ENCODE measurements around the gene VRTN.

The VRTN gene

GRCh38 chr14:74348735-74349463 is 628 bp downstream of the VRTN start:
- H3K4me3 ChIP-seq (ENCODE audit: control insufficient read depth, low read depth, low read length) = no peak overlapping the region
- no peak for DNase-seq (ENCODE audit: low read depth)
- TF ChIP-seq, protein P1, sequence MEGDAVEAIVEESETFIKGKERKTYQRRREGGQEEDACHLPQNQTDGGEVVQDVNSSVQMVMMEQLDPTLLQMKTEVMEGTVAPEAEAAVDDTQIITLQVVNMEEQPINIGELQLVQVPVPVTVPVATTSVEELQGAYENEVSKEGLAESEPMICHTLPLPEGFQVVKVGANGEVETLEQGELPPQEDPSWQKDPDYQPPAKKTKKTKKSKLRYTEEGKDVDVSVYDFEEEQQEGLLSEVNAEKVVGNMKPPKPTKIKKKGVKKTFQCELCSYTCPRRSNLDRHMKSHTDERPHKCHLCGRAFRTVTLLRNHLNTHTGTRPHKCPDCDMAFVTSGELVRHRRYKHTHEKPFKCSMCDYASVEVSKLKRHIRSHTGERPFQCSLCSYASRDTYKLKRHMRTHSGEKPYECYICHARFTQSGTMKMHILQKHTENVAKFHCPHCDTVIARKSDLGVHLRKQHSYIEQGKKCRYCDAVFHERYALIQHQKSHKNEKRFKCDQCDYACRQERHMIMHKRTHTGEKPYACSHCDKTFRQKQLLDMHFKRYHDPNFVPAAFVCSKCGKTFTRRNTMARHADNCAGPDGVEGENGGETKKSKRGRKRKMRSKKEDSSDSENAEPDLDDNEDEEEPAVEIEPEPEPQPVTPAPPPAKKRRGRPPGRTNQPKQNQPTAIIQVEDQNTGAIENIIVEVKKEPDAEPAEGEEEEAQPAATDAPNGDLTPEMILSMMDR (IDR thresholded peaks at IDR 0.05; ENCODE audit: control insufficient read depth, insufficient read depth, low read depth, low read length, missing control alignments) = no peak

DNA sequence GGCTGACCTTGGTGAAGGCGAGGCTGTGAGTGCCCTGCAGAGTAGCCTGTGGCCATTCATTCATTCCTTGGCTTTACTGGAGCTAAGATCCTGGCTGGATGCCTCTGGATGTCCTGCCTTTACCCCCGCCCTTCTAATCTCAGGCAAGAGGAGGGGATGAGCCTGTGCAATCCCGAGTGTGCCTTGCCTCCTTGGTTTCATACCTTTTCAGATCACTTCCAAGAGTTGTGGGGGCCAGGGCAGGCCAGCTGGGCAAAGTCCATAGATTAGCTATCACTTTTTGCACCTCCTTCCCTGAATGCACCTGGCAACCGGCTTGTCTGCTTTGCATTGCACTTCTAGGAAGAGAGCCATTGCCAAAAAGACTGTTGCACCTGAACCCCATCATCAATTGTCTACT is 1.5 kb downstream of the VRTN start:
- no peak overlapping the region for H3K4me3 ChIP-seq (ENCODE audit: control insufficient read depth, low read depth, low read length)
- TF ChIP-seq, protein P1 (IDR thresholded peaks at IDR 0.05; ENCODE audit: control insufficient read depth, insufficient read depth, low read depth, low read length, missing control alignments) = no peak
- no peak for DNase-seq (ENCODE audit: low read depth)

GRCh38 chr14:74350211-74350927 is 2.1 kb downstream of the VRTN start:
- H3K4me3 ChIP-seq (ENCODE audit: control insufficient read depth, low read depth, low read length) = no peak overlapping the region
- TF ChIP-seq, protein P1 (IDR thresholded peaks at IDR 0.05; ENCODE audit: control insufficient read depth, insufficient read depth, low read depth, low read length, missing control alignments) = no peak
- no peak for DNase-seq (ENCODE audit: low read depth)

- TF ChIP-seq, protein P1 (IDR thresholded peaks at IDR 0.05; ENCODE audit: control insufficient read depth, insufficient read depth, low read depth, low read length, missing control alignments) = no peak
- DNase-seq (ENCODE audit: low read depth) = no peak
- H3K4me3 ChIP-seq (ENCODE audit: control insufficient read depth, low read depth, low read length) = no peak overlapping the region
These were observed 2.7 kb downstream of the VRTN start for GRCh38 chr14:74350928-74351323.

- DNase-seq (ENCODE audit: low read depth) = no peak
- TF ChIP-seq, protein P1 (IDR thresholded peaks at IDR 0.05; ENCODE audit: control insufficient read depth, insufficient read depth, low read depth, low read length, missing control alignments) = no peak
- no peak overlapping the region for H3K4me3 ChIP-seq (ENCODE audit: control insufficient read depth, low read depth, low read length)
These were observed 8.8 kb downstream of the VRTN start for GRCh38 chr14:74356892-74357575.

GRCh38 chr14:74357585-74357984 is 9.3 kb downstream of the VRTN start:
- TF ChIP-seq, protein P1 (IDR thresholded peaks at IDR 0.05; ENCODE audit: control insufficient read depth, insufficient read depth, low read depth, low read length, missing control alignments) = no peak
- DNase-seq (ENCODE audit: low read depth) = no peak
- no peak overlapping the region for H3K4me3 ChIP-seq (ENCODE audit: control insufficient read depth, low read depth, low read length)

All from AG09309 (cell line).